GM19023 (cell line): ENCODE results near the gene NENF.
"Not testable (repeated sequence)": the region's sequence is repeated elsewhere in the genome, so short reads cannot be mapped to it uniquely, and the experiment has no call there.

ENCODE experiments used
- ATAC-seq: cut with Tn5 transposase; IDR thresholded peaks from one replicate; pipeline ENCODE4 v1.9.1; 2021; ENCODE audit warnings: mild to moderate bottlenecking, moderate library complexity; ENCODE audit not compliant: unreplicated experiment

Gene NENF

DNA sequence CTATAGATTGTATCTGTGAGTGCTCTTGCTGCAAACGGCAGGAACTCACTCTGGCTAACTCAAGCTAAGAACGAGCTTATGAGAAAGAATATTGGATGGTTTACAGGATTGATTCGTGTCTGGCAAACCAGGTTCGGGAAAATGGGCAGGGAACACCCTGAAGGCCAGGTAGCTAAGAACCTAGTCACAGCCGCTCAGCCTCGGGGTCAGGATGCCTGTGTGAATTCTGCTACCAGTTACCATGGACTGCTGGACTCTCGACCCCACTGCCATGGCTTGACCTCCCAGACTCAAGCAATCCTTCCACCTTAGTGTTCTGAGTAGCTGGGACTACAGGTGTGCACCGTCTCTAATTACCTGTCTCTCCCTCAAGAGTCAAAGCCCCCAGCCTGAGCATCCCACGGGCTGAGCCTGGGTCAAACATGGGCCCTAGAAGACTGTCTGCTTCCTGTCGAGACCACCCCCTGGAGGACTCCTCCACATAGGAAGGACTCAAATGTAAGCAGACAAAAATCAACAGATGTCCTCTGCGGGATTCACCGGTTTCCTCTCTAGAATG lies 45.8 kb downstream of the NENF start:
- ATAC-seq: no peak

DNA sequence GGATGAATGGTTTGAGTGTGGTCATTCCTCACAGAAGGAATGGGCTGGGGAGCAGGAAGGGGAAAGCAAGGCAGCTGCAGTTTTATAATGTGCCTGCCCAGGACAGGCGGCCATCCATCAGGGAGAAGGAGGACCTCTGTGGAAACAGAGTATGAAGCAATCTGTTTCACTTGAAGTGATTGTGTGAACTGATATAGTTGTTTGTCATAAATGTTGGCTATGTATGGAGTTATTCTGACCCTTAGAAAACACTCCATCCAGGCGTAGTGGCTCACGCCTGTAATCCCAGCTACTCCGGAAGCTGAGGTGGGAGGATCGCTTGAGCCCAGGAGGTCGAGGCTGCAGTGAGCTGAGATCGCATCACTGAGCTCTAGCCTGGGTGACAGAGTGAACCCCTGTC lies 46.5 kb downstream of the NENF start:
- ATAC-seq: no peak

DNA sequence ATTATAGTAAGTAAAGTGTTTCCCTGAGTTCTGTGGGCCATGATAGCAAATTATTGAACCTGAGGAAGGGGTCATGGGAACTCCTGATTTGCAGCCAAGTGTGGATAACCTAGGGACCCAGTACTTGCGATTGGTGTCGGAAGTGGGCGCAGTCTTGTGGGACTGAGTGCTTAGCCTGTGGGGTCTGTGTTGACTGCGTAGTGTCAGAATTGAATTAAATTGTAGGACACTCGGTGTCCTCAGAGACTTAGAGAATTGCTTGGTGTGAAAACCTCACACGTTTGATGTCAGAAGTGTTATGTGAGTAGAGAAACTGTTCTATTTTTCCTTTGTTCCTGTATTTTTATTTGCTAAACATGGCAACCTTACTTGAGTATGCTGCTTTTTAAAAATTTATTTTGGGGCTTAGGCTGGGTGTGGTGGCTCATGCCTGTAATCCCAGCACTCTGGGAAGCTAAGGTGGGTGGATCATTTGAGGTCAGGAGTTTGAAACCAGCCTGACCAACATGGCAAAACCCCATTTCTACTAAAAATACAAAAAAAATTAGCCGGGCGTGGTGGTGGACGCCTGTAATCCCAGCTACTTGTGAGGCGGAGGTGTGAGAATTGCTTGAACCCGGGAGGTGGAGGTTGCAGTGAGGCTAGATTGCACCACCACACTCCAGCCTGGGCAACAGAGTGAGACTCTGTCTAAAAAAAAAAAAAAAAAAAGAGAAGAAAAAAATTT lies 48.2 kb downstream of the NENF start:
- not testable (repeated sequence) for ATAC-seq

DNA sequence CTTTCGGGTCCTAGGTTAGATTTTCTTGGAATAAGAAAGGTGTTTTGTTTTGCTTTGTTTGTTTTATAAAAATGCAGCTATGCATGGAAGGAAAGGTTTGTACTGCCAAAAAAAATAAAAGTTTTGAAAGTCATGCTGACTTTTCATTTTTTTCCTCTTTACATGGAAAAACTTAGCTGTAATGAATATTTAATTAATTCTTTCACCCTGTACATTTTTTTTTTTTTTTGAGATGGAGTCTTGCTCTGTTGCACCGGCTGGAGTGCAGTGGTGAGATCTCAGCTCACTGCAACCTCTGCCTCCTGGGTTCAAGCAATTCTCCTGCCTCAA lies 48.7 kb downstream of the NENF start:
- ATAC-seq: no peak

DNA sequence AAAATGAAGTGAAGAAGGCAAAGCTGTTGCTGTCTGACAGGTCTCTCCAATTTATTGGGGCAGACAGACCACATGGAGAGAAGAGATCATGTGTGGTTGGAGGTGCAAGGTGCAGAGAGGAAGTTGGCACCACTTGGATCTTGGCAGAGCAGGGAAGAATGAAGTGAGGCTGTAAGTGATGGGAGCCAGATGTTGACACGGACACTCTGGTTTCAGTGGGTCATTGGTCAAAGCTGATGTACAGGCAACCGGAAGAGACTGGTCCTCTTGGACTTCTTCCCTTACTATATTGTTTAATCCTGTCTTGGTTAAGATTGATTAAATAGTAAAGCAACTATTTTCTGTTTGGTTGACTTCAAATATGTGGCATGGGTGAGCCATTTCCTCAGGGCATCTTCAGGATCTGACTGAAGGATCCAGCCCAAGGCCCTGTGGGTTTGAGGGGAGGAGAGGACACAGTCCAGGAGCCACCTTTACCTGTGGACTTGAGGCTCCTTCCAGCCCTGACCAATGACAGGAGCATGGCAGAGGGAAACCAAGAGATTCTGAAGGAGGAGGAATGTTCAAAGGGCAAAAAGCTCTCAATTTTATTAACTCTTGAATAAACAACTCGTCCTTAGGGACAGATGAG lies 49.4 kb downstream of the NENF start:
- ATAC-seq: no peak

DNA sequence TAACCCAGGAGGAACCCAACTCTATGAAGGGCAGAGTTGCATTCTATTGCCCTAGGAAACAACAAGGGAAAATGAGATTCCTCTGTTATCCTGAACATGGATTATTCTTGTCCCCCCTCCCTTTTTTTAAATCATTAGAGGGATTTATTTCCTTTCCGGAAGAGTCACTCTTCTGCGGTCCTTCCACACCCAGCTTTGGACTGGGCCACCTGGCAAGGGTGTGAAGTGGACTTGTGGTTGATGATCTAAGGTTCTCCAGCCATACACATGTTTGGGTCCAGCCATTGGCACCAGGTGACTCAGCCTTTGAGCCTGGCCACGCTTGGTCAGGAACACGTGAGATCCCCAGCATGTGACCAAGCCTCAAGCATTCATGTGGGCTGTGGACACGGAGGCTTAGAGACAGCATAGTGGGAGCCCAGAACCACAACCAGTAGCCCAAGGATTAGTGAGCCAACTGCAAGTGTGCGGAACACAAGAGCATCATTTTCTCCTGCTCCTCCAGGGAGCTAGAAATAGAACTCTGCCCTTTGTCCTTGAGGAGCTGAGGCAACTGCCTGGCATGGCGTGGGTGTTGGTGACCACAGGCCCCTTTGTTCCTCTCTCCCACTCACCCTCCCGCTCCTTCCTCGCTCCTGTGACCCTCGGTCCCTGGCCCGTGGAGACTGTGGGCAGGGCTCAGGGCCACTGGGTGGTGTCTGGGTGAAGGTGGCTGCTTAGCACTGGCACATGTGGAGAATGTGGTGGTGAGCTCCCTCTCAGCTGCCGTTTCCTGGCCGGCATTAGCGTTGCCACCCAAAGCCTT lies 50.1 kb downstream of the NENF start:
- ATAC-seq: no peak

DNA sequence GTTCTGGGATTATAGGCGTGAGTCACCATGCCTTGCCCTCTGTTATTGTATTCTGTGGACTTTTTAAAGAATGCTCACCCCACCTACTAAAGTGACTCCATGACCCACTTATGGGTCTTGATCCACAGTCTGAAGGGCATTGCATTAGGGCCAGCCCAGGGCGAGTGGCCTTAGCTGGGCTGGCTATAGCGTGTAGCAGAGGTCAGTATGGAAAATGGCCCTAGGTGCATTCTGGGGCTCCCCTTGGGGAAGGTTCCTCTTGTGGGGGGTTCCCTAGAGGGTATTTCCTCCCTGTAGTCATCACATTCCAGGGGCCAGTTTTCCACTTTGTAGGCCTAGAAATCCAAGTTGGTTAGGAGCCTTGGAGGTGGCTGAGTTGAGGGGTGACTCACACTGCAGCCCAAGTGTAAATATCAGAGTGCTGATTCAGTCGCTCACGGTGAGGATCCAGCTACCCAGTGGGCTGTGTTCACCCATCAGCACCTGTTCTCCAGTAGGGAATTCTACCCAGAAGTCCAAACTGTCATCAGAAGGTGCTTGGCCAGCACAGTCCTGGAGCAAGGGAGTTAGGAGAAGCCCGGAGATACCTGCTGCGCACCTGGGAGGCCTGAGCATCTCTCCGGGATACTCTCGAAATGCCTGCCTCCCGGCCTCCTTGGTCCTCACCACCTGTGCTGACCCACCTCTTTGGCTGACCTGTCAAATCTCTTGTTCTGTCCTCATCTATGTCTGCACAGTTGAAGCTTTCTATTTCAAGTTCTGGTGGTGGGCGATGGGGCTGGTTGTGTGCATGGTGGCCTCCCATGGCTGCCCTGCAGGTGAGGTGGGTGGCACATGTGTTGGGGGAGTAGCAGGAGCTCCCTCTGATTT lies 52.2 kb downstream of the NENF start:
- ATAC-seq: no peak

DNA sequence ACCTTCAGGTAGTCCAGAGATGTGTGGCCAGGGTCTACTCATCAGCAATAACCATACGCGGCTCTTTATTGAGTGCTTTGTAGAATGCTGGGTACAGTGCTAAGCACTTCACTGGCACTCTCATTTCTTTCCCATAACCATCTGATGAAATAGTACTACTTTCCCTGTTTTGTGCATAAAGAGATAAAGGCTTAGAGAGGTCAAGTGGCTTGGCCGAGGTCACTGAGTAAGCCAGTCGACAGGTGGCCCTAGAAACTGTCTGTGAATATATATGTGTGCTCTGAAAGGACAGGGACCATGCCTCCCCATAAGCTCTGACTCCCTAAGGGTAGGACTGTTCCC lies 52.8 kb downstream of the NENF start:
- no peak for ATAC-seq

DNA sequence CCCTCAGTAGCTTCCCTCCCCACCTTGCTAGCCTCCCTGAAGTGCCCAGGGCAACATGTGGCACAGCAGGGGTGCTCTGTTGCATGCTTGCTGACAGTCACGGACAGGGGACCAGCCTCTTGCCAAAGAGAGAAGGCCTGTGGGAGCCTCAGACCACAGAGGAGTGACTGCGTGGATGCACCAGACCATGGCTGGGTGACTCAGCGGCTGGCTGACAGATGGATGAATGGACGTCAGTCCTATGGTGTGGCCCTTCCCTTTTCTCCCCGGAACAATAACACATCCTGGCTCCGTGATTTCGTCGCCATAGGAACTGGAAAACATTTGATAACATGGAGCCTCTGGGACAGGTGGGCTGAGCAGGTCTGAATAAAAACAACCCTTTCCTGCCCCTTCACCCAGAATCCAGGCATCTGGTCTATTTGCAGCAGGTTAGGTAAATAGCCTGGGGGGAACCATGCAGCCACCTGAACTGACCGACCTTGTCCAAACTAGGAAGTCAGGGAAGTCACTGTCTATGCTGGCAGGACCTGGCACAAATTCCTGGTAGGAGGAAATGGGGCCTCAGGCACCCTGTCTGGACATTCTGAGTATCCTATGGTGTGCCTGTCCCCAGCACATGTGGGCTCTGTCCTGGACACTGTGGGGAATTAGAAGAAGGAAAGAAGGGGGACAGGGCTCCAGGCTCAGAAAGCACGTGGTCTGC lies 53.3 kb downstream of the NENF start:
- no peak for ATAC-seq

DNA sequence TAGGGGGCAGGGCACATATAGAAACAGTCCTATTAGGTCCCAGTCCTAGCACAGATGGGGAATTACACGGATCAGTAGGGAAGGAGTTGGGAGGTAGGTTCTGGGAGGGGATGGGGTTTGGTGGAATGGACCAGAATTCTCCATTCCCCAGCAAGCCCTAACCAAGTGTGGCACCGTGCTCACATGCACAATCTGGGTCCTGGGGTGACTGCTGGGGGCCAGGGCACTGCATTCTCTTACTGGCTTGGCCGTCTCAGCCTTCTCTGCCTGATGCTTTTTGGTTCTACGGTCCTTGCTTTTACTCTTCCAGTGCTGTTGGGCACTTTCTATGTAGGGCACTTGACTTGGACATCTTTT lies 53.9 kb downstream of the NENF start:
- no peak for ATAC-seq

DNA sequence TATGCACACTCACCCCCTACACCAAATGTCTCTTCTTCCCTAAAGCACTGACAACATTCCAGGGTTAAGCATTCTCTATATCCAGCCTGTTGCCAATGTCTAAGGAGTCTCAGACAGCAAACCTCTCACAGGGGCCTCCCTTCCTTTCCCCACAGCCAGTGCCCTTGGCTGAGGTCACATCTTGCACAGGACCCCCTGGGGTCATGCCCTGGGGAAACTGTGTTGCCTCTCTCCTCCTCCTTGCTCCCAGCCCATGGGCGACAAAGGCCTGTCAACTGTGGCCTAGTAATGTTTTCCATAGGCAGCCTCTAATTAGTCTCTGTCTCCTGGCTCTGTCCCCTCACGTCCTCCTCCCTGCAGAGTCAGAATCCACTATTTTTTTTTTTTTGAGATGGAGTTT lies 54.6 kb downstream of the NENF start:
- no peak for ATAC-seq

DNA sequence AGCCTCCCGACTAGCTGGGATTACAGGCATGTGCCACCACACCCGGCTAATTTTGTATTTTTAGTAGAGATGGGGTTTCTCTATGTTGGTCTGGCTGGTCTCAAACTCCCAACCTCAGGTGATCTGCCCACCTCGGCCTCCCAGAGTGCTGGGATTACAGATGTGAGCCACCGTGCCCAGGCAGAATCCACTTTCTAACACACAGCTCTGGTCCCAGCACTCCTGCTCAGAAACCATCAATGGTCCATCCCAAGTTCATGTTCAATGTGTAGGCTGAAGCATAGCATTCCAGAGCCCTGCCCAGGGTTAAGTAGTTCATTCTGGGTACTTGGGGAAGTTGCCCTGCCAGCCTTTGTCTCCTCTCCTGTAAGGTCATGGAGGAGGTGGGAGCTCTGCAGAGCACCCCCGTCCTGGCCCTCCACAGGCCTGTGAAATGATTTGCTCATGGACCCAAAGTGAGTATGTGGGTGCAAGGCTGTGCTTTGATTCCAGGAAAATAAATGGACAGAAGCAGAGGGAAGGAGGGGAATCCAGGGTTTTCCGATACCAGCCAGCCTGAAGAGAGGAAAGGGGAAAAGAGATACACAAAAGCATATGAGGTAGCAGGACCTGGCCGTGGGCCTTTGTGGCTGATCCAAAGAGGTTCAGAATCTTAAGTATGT lies 55.2 kb downstream of the NENF start:
- no peak for ATAC-seq

DNA sequence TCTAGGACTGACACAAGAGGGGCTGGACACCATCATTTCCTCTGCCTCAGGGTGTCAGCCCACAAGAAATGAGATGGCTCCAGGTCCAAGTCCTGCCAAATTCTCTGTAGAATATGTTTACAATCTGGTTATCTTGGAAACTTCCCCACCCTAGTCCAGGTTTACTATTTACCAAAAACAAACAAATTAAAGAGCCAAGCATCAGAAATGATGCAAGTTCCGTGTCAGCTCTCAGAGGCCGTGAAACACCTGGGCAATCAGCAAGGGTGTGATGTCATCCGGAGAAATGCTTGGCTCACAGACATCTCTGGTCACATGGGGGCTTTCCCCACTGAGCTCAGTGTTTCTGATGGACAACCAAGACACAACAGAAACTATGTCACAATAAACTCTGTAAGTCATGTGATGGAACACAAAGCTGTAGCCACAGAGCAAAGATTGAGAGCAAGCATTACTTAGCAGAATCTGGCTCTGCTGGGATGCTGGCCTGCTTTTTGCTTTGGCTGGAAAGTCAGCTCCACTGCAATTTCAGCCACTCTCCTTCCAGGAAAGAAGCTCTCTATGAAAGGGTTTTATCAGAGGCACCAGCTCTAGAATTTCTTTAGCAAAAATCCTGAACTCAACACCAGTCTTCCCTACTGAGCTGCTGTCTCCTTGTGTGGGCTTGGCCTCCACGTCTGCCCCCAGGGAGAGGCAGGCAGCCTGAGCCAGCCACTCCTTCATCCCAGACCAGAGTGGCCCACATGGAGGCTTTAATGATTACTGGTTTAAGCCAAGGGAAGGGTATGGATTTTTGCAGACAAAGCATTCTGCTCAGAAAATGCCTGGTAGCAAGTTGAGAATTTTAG lies 55.9 kb downstream of the NENF start:
- peak; percentile 70 for ATAC-seq

DNA sequence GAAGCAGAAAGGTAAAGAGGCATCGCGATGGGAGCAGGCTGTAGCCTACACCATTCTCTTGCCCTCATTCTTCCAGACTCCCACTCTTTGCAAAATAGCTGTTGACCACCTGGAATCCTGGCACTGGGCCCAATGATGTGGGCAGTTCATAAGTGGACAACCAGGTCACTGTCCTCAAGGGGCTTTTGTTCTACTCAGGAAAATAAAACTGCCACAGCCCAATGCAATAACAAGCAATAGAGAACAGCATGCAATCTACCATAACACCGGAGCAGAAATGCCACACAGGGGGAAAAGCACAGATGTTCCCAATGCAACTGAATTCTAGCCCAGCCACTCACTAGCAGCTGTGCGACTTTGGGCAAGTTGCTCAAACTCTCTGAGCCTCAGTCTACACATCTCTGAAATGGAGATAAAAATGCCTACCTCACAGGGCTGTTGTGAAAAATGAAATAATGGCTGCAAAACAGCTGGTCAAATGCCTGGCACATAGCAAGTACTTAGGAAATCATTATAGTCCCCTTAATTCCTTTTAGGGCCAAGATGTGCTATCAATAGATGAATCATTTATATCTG lies 56.7 kb downstream of the NENF start:
- ATAC-seq: no peak

DNA sequence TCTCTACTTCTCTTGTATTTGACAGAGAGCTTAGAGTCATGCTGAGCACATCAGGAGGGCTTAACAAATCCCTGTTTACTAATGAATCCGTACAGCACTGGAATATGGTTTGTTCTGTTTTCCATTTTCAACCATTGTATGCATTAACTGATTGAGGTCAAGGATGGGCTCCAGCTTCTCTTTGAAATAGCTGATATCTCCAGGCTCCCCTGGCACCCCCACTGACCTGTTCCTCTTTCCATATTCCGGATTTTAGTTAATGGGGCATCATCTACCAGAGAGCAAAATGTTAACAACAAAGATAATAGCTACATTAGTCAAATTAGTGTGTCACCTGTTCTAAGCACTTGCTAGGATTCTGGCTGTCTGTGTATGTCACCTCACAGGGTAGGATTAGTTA lies 57.6 kb downstream of the NENF start:
- no peak for ATAC-seq

DNA sequence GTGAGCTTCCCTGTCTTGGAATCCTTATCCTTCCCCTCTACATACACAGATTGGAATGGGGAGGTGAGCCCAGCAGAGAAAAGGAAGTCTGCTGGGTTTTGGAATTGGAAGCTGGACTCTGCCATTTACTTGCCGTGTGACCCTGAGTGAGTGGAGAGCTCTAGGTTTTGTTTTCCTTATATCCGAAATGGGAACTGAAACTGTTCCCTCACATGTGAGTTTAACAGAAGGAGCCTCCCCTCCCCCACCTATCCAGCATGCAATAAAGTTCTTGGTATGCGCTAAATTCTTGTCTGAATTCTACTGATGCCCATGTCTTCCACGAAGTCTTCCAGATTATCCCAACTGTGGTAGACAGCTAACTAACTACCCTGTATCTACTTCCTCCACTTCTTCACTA lies 58.7 kb downstream of the NENF start:
- no peak for ATAC-seq
